ENCODE measurements around the gene CCDC102A.
A peak's percentile ranks its signal among the peaks of the same experiment; 100 is the strongest.

CCDC102A gene

DNA sequence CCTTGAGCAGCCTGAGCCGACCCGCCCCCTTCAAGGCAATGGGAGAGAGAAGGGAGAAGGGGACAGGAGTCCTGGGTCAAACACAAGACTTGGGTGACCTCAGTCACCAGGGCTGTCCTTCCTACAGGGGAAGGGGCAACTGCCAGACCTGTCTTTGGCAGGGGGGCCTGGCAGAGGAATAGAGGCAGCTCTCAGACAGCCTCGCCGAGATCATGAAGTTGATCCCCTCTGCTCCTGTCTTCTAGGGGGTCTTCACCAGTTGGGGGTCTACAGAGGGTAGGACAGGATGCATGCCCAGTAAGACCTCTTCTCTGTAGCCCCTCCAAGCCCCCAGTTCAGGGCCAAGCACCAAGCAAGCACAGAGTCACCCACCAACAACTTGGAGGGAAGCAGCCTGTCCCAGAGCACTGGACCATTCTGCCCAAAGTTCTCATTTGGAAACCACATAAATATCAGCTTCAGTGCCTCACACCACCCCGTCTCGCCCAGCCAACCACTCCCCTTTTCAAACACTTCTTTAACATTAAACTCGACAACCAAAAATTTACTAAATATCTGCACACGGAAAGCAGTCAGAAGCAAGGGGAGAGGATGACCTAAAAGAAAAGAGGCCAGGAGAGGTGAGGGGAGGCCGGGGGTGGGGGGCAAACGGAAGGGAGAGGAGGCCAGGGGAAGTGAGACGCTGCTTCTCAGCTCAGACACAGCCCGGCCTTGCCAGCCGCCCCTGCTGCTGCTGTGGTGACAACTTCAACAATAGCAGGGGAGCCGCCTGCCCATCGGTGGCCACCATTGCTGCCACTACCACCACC, 57.8 kb downstream of the CCDC102A start:
- TF ChIP-seq, protein P1, sequence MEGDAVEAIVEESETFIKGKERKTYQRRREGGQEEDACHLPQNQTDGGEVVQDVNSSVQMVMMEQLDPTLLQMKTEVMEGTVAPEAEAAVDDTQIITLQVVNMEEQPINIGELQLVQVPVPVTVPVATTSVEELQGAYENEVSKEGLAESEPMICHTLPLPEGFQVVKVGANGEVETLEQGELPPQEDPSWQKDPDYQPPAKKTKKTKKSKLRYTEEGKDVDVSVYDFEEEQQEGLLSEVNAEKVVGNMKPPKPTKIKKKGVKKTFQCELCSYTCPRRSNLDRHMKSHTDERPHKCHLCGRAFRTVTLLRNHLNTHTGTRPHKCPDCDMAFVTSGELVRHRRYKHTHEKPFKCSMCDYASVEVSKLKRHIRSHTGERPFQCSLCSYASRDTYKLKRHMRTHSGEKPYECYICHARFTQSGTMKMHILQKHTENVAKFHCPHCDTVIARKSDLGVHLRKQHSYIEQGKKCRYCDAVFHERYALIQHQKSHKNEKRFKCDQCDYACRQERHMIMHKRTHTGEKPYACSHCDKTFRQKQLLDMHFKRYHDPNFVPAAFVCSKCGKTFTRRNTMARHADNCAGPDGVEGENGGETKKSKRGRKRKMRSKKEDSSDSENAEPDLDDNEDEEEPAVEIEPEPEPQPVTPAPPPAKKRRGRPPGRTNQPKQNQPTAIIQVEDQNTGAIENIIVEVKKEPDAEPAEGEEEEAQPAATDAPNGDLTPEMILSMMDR (IDR thresholded peaks at IDR 0.05) = no peak

DNA sequence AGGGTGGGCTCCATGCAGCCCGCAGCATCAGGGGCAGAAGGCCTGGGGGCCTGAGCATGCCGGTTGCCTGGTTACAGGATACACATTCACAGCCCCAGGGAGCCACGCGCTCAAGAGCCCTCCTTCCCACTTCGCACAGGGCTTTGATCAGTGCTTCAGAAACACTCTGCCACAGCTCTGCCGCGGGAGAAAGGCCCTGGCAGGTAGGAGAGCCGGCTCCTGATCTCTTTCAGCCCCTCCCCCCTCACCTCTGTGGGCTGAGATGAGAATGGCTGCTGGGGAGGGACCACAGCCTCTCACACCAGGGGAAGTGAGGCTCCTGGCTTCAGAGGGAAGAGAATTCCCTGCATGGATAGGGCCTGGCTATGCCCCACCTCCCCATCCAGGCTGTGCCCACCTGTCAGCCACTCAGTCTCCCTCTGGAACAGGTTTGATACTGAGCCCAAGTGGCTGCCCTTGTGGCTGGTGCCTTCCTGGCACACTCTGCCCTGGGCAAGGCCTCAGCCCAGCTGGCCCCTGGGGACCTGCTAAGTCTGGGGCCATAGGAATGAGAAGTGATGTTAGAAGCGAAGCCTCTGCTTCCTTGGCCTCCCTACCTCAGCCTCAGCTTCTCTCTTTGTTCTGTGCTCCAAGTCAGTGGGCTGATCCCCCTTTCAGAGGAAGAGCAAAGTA, 58.7 kb downstream of the CCDC102A start:
- TF ChIP-seq, protein P1 (IDR thresholded peaks at IDR 0.05) = no peak

DNA sequence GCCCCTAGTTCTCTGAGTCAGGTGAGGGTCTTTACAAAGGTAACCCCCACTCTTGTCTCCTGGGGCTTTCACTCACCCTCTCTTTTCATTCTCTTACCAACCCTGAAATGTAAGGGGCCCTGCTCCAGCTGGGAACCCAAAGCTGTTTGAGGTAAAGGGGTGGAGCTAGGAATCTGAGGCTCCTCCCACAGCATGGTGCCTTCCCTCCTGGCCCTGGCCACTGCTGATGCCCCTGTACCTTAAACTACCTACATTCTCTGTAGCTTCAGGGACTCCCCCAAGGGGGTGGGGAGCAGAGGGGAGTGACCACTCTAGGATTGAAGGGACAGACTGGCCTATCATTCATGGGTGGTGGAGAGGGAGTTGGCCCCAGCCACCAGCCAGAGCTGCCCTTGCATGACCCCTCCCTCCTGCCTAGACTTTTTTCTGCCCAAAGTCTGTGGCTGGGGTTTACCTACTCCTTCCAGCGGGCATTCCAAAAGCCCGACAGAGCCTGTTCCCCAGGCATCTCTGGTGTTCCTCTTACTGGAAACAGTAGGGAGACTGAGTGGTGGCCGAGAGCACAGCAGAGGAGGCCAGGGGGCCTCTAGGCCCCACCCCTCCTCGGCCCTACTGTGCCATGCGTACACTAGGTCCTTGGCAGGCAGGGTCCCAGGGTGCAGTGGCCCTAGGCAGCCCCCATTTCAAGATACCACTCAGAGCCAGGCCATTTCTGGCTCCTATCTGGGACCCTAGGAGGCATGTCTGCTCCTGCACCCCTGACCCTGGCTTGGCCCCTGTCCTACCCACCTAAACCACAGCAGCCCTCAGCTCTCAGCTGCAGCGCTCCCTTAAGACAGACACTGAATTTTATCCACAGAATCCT, 59.6 kb downstream of the CCDC102A start:
- TF ChIP-seq, protein P1 (IDR thresholded peaks at IDR 0.05) = no peak

DNA sequence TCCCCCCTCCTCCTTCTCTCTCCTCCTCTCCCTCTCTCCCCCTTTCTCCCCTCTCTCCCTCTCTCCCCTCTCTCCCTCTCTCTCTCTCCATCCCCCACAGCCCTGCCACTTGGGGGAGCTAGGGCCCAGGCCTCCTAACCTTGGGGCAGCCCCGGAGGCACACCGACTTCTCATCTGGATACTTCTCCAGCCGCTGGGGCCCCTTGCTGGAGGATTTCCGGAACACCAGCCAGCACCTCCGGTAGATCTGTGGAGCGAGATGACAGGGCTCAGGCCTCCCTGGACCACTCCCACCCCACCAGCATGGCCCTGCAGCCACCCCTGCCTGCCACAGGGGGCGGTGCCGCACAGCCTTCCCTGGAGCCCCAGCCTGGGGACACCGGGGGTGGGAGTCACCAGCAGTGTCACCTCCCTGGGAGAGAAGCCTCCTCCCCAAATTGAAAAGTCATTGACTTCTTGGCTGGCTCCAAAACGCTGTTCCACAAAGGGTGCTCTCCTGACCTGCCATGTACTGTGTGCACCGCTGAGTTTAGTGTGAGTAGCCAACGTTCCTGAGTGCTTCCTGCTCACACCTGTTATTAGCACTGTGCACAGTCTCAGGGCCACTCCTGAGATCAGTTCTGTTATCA, 60.5 kb downstream of the CCDC102A start:
- TF ChIP-seq, protein P1 (IDR thresholded peaks at IDR 0.05) = peak; percentile 30; the same call in 1 of the 2 replicates

DNA sequence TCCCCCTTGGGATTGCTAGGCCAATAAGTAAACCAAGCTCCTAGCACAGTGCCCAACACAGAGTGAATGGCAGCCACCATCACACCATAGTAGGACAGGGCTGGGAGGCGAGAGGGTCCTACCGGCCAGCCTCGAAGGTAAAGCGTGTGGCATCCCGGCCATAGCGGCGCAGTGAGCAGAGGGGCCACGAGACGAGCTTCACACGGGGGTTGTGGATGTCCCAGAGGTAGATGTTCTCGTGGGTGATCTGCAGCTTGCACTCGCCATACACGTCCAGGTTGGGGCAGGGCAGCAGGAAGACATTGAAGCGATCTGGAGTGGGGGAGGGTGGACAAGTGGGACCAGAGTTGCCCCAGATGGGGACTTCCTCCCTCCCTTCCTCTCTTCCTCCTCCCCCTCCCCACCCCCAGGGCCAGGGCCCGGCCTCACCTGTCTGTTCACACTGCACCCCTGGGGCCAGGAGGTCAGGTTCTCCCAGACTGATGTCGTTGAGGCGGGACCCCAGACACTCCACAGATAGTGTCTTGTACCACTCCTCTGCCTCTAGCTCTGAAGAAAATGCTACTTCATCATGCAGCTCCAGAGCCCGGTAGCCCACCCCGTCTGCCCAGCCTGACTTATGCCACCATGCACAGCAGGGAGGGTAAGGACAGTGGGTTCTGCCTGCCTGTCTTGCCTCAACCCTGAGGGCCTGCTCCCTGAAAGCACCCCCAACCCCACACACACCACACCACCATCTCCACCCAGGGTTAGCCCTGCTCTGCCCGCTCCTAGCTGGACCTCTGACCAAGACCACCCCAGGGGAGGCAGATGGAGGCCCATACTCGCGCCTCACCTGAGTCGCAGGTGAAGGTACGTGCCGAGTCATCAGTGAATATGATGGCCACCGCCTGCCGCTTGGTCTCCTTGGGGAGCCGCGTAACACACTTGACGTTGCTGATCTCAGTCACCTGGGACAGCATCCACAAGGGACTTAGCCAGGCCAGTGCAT, 61.4 kb downstream of the CCDC102A start:
- TF ChIP-seq, protein P1 (IDR thresholded peaks at IDR 0.05) = no peak

DNA sequence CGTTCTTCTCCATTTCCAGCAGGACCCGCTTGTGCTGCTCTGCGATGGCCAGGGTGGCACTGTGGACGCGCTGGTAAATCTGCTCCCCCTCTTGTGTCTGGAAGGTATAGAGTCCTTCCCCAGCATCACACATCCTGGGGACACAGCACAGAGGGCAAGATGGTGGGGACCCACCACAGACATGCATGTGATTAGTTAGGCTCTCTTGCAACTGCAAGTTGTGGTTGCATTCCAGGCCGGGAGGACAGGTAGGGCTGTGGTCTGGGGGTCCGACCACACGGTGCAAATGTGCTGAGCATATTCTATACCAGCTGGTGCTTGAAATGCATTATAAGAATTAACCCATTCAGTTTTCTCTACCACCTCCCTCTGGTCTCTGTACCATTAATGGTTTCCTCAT, 62.5 kb downstream of the CCDC102A start:
- TF ChIP-seq, protein P1 (IDR thresholded peaks at IDR 0.05) = no peak

Measured in LNCAP (cell line).